A673 (cell line): ENCODE measurements around the gene SDF4. TPM values are rescaled to one million over a fixed set of nuclear protein-coding genes. Genes with fewer than 3 reads are reported as not detected.

Experiments
- BruUV-seq: library from RNA; stranded (reverse); fragments of 400-500 nt; replicated peaks from 2 replicates; lab custom pipeline; 2021; lab: Mats Ljungman, UMichigan
- CTCF ChIA-PET: fragments of 300-600 bp; sonication (Branson Sonifier 250); formaldehyde crosslinking; loops from one replicate; lab custom pipeline; 2022; ENCODE audit warnings: antibody characterized with exemption; lab: Charles Lee
- POLR2A ChIA-PET: fragments of 300-600 bp; sonication (Branson Sonifier 250); formaldehyde crosslinking; loops from one replicate; lab custom pipeline; 2022; ENCODE audit warnings: antibody characterized with exemption; ENCODE audit not compliant: low non-redundant PET; lab: Charles Lee
- DNase-seq: peaks from one replicate; pipeline ENCODE4 v3.0.0-alpha.2; 2015; ENCODE audit warnings: low spot score
- H3K27ac ChIP-seq: fragments of 200-600 bp; sonication (generic); 2 replicates; pipeline ENCODE4 v1.5.1; 2016; ENCODE audit warnings: mixed run types, low read depth, mild to moderate bottlenecking, mixed read lengths, antibody characterized with exemption, low read length; ENCODE audit not compliant: poor library complexity, severe bottlenecking
- H3K27me3 ChIP-seq: fragments of 200-600 bp; sonication (generic); replicated peaks from 2 replicates; pipeline ENCODE4 v1.6.1; 2017; ENCODE audit warnings: mixed run types, low read depth, mild to moderate bottlenecking, mixed read lengths, antibody characterized with exemption, low read length; ENCODE audit not compliant: insufficient read depth, poor library complexity
- H3K36me3 ChIP-seq: fragments of 200-600 bp; sonication (generic); 2 replicates; pipeline ENCODE4 v1.6.1; 2016; ENCODE audit warnings: mixed run types, mild to moderate bottlenecking, mixed read lengths, antibody characterized with exemption, low read length; ENCODE audit not compliant: insufficient read depth, poor library complexity, severe bottlenecking
- H3K4me1 ChIP-seq: fragments of 200-600 bp; sonication (generic); 2 replicates; pipeline ENCODE4 v1.6.1; 2017; ENCODE audit warnings: mixed run types, mild to moderate bottlenecking, mixed read lengths, antibody characterized with exemption, low read length; ENCODE audit not compliant: insufficient read depth, poor library complexity, severe bottlenecking
- H3K4me3 ChIP-seq: fragments of 200-600 bp; sonication (generic); 2 replicates; pipeline ENCODE4 v1.5.1; 2016; ENCODE audit warnings: low read depth, mixed run types, mild to moderate bottlenecking, mixed read lengths, low read length; ENCODE audit not compliant: poor library complexity, severe bottlenecking
- H3K9me3 ChIP-seq: fragments of 200-600 bp; sonication (generic); 2 replicates; pipeline ENCODE4 v1.6.1; 2016; ENCODE audit warnings: mixed run types, low read depth, mild to moderate bottlenecking, mixed read lengths, antibody characterized with exemption, low read length; ENCODE audit not compliant: poor library complexity, severe bottlenecking
- EZH2 ChIP-seq: fragments of 200-600 bp; sonication (generic); IDR thresholded peaks from 2 replicates; pipeline ENCODE4 v1.6.1; 2017; ENCODE audit warnings: borderline replicate concordance, low read depth, mild to moderate bottlenecking, mixed read lengths, antibody characterized with exemption, low read length; ENCODE audit not compliant: poor library complexity, severe bottlenecking
- intact Hi-C: fragments of 100-400 bp; cut with micrococcal nuclease; formaldehyde crosslinking; loops from one replicate; pipeline ENCODE4 v1.10.0; 2022; ENCODE audit not compliant: unreplicated experiment
- total RNA-seq: library from RNA; stranded (reverse); gene quantifications from 2 replicates; pipeline ENCODE4 v1.2.3, GENCODE V29; 2021
- TF ChIP-seq, protein P1 (sequence below): fragments of 300-800, 200-600 bp; sonication (generic); conservative IDR thresholded peaks from 2 replicates; pipeline ENCODE4 v1.5.1; 2017; ENCODE audit warnings: low read depth, mild to moderate bottlenecking, antibody characterized with exemption, low read length, moderate library complexity, mixed read lengths

Gene SDF4
- total RNA-seq, 1 experiment from 2014 or later = 133 TPM

DNA sequence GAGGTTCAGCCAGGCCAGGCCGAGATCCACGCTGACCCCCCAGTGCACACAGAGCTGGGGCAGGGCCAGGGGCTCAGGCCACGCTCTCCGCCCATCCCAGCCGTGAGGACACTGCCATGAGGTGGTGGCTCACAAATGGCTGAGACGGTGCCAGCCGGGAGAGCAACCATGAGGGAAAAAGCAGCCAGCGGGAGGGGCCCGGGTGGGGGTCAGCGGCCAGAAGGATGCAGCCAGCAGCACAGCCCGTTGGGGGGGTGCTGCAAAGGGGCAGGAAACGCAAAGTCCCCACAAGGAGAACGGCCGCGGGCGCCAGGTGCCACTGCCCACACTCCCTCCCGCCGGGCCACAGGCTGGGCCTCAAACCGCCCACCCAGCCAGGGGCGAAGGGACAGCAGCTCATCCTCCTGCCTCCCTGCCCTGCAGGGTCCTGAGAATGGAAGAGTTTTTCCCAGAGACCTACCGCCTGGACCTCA, 49.8 kb downstream of the SDF4 start:
- BruUV-seq = no TSS peak
- POLR2A ChIA-PET = interaction anchor here (0.6 kb wide), 1 partner anchor 123 kb away, joined by 4 read pairs; no protein-coding TSS in a partner anchor
- TF ChIP-seq EZH2 = no peak
- TF ChIP-seq, protein P1, sequence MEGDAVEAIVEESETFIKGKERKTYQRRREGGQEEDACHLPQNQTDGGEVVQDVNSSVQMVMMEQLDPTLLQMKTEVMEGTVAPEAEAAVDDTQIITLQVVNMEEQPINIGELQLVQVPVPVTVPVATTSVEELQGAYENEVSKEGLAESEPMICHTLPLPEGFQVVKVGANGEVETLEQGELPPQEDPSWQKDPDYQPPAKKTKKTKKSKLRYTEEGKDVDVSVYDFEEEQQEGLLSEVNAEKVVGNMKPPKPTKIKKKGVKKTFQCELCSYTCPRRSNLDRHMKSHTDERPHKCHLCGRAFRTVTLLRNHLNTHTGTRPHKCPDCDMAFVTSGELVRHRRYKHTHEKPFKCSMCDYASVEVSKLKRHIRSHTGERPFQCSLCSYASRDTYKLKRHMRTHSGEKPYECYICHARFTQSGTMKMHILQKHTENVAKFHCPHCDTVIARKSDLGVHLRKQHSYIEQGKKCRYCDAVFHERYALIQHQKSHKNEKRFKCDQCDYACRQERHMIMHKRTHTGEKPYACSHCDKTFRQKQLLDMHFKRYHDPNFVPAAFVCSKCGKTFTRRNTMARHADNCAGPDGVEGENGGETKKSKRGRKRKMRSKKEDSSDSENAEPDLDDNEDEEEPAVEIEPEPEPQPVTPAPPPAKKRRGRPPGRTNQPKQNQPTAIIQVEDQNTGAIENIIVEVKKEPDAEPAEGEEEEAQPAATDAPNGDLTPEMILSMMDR = no peak
- no peaks in the 10 kb centered on the region for H3K4me1 ChIP-seq
- H3K4me3 ChIP-seq = no peak overlapping the region
- H3K27me3 ChIP-seq = no peaks in the 10 kb centered on the region
- intact Hi-C loops = no loop called here
- H3K27ac ChIP-seq = no peak overlapping the region
- no peaks in the 10 kb centered on the region for H3K9me3 ChIP-seq
- no peak for DNase-seq
- CTCF ChIA-PET = no interaction called here
- no peaks in the 10 kb centered on the region for H3K36me3 ChIP-seq

DNA sequence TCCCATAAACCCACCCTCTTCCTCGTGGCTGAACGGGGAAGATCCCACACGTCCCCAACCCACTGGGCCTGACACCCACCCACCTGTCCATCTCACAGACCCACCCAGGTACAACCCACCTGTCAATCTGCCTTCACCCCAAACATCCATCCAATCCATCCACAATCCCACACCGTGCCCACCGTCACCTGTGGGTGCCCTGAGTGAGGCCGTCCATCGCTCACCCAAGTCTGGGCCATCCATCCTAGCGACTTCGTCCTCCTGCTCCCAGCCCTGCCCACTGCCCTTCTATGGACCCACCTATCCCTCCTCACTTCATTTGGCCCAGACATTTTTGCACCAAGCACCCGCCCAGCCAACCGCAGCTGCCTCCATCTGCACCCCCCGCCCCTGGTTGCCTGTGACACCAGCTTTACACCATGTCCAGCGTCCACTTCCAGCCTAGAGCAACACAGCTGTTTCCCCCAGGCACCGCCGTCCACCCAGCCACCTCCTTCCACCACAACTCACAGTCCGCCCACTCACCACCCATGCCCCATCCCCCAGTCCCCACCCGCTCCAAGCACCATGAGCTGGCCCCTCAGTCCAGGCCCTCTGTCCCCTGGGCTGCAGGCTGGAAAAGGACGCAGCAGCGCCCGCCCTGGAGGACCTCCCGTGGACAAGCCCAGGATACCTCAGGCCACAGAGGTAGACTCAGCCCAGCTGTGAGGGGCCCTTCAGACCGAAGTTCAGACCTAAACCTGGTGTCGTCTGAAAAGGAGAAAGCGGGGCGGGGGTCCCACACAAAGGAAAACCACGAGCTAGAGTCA, 50.5 kb downstream of the SDF4 start:
- no TSS peak for BruUV-seq
- Histone ChIP-seq H3K27me3 (no peaks in the 10 kb centered on the region), H3K9me3 (no peaks in the 10 kb centered on the region), H3K4me1 (no peaks in the 10 kb centered on the region), H3K36me3 (no peaks in the 10 kb centered on the region), H3K4me3 (no peak overlapping the region), H3K27ac (no peak overlapping the region)
- ChIA-PET CTCF (no interaction called here), POLR2A (interaction anchor here (0.6 kb wide), 1 partner anchor 124 kb away, joined by 4 read pairs; no protein-coding TSS in a partner anchor)
- TF ChIP-seq, protein P1 = no peak
- TF ChIP-seq EZH2 = no peak
- intact Hi-C loops = no loop called here
- DNase-seq = no peak

DNA sequence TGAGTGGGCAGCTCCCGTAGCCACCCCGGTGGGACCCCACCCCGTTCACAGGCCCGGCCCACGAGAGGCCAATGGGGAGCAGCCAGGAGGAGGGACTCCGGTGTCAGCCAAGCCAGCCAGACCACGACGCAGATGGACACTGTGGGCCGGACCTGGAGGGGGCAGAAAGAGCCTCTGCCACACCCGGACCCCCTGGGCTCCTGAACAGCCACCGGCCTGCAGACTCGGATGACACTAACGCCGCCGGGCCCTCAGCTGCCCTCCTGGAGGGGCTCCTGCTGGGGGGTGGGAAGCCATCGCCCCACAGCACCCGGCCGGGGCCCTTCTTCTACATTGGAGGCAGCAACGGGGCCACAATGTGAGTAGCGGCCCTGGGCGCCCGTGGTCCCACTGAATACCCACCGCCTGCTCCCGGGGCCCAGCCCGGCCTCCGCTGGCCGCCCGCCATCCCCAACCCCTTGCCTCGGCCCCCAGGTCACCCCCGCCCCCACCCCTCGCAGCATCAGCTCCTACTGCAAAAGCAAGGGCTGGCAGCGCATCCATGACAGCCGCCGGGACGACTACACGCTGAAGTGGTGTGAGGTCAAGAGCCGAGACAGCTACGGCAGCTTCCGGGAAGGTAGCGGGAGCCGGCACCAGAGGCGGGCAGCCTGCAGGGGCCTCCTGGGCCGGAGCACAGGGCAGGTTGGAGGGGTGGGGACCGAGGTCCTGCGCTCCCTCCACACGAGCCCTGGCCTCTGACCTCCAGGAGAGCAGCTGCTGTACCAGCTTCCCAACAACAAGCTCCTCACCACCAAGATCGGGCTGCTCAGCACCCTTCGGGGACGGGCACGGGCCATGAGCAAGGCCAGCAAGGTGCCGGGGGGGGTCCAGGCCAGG, 51.6 kb downstream of the SDF4 start:
- Histone ChIP-seq H3K4me1 (no peaks in the 10 kb centered on the region), H3K36me3 (no peaks in the 10 kb centered on the region), H3K27me3 (no peaks in the 10 kb centered on the region), H3K4me3 (no peak overlapping the region), H3K9me3 (no peaks in the 10 kb centered on the region), H3K27ac (no peak overlapping the region)
- no peak for DNase-seq
- no peak for TF ChIP-seq EZH2
- TF ChIP-seq, protein P1 = no peak
- intact Hi-C loops = no loop called here
- no TSS peak for BruUV-seq
- ChIA-PET POLR2A (no interaction called here), CTCF (no interaction called here)
